HepG2 (cell line): Measurements from ENCODE around the gene TC2N. TPM values are rescaled to one million over a fixed set of nuclear protein-coding genes. Genes with fewer than 3 reads are reported as not detected.

Experiments used
- ATAC-seq: fragments of 200-7000 bp; cut with Tn5 transposase; 3 replicates; pipeline ENCODE4 v1.9.1; 2020; ENCODE audit warnings: mild to moderate bottlenecking, moderate library complexity
- BruUV-seq: library from RNA; stranded (reverse); fragments of 400-500 nt; replicated peaks from 2 replicates; lab custom pipeline; 2021; lab: Mats Ljungman, UMichigan
- CTCF ChIA-PET: fragments of 300-600 bp; formaldehyde crosslinking; extraction: SDS; loops from one replicate; lab custom pipeline; 2021; ENCODE audit warnings: low total read pairs, inconsistent platforms, low intra/inter-chr PET ratio; lab: Yijun Ruan, JAX
- POLR2A ChIA-PET: fragments of 350-600 bp; sonication (Branson Sonifier 250); formaldehyde crosslinking; loops from one replicate; lab custom pipeline; 2020; ENCODE audit warnings: antibody characterized with exemption, inconsistent platforms; lab: Yijun Ruan, JAX
- DNase-seq: peaks from one replicate; pipeline ENCODE4 v3.0.0-alpha.2; 2015; ENCODE audit warnings: low spot score
- FAIRE-seq: peaks from 3 replicates; lab custom pipeline; 2011; peaks lifted over from hg19 to GRCh38; lab: Jason Lieb, UNC
- H2AFZ ChIP-seq: one replicate; pipeline ENCODE4 v1.6.1; 2011; ENCODE audit warnings: low read length, inconsistent platforms
- H3K27ac ChIP-seq: fragments of 300-600 bp; 3 replicates; pipeline ENCODE4 v1.8.0; 2011; ENCODE audit warnings: mixed run types, mild to moderate bottlenecking, mixed read lengths, low read length, inconsistent platforms; ENCODE audit not compliant: insufficient read depth; ENCODE audit errors: extremely low read length
- H3K27me3 ChIP-seq, 2 experiments: fragments of 200-600 bp in 1 of 2; 2 replicates in 1 of 2; 3 replicates in 1 of 2; pipeline versions ENCODE4 v1.6.0 to v1.8.0; 2011; ENCODE audit warnings: low read length in 2 of 2, mild to moderate bottlenecking in 2 of 2, moderate library complexity in 2 of 2, inconsistent platforms in 1 of 2; ENCODE audit not compliant: insufficient read depth in 2 of 2, control insufficient read depth in 1 of 2
- H3K36me3 ChIP-seq, 2 experiments: fragments of 200-600 bp in 1 of 2; replicated peaks in 1 of 2; 2 replicates in 1 of 2; 3 replicates in 1 of 2; pipeline versions ENCODE4 v1.5.1 to v1.8.0; 2011; ENCODE audit warnings: low read length in 2 of 2, inconsistent platforms in 1 of 2; ENCODE audit not compliant: insufficient read depth in 2 of 2, control insufficient read depth in 1 of 2
- H3K4me1 ChIP-seq: 2 replicates; pipeline ENCODE4 v1.5.1; 2012; ENCODE audit warnings: low read length, inconsistent platforms; ENCODE audit not compliant: insufficient read depth
- H3K4me2 ChIP-seq: 2 replicates; pipeline ENCODE4 v1.6.0; 2011; ENCODE audit warnings: low read depth, low read length, inconsistent platforms
- H3K4me3 ChIP-seq, 3 experiments: fragments of 200-600 bp in 1 of 3; sonication (generic), shearing (Covaris generic) in 1 of 3; replicated peaks in 1 of 3; 2 replicates each; pipeline ENCODE4 v1.5.1; 2011 to 2016; ENCODE audit warnings: low read length in 3 of 3, inconsistent platforms in 2 of 3, low read depth in 2 of 3, mild to moderate bottlenecking in 2 of 3, control low read depth in 1 of 3, mixed read lengths in 1 of 3; ENCODE audit not compliant: insufficient read depth in 1 of 3
- H3K79me2 ChIP-seq: one replicate; pipeline ENCODE4 v1.6.1; 2011; ENCODE audit warnings: low read length, inconsistent platforms; ENCODE audit not compliant: insufficient read depth
- H3K9ac ChIP-seq: 2 replicates; pipeline ENCODE4 v1.6.0; 2011; ENCODE audit warnings: mild to moderate bottlenecking, low read depth, low read length, inconsistent platforms; ENCODE audit not compliant: insufficient read depth
- H3K9me3 ChIP-seq: 2 replicates; pipeline ENCODE4 v1.5.1; 2012; ENCODE audit warnings: mild to moderate bottlenecking, low read length
- H4K20me1 ChIP-seq: 2 replicates; pipeline ENCODE4 v1.6.0; 2011; ENCODE audit warnings: inconsistent platforms, mild to moderate bottlenecking, low read length, moderate library complexity; ENCODE audit not compliant: insufficient read depth
- ATAD3A ChIP-seq: sonication (generic); formaldehyde crosslinking; IDR thresholded peaks from 2 replicates; pipeline ENCODE4 v1.4.0; 2020; ENCODE audit warnings: missing genetic modification reagents
- FOSL2 ChIP-seq: sonication (generic); formaldehyde crosslinking; IDR thresholded peaks from 2 replicates; pipeline ENCODE4 v1.4.0; 2020; ENCODE audit warnings: missing genetic modification reagents
- MAF1 ChIP-seq: sonication (generic); formaldehyde crosslinking; IDR thresholded peaks from 2 replicates; pipeline ENCODE4 v1.5.0; 2020; ENCODE audit warnings: missing genetic modification reagents, borderline replicate concordance
- TP53 ChIP-seq: sonication (generic); formaldehyde crosslinking; conservative IDR thresholded peaks from 2 replicates; pipeline ENCODE4 v1.4.0; 2020; ENCODE audit warnings: missing genetic modification reagents
- ZFP36 ChIP-seq: fragments of 150-350 bp; IDR thresholded peaks from 2 replicates; pipeline ENCODE4 v1.6.1; 2018; ENCODE audit warnings: borderline replicate concordance, low read length, low read depth; ENCODE audit not compliant: partially characterized antibody
- ZNF382 ChIP-seq: sonication (generic); formaldehyde crosslinking; IDR thresholded peaks from 2 replicates; pipeline ENCODE4 v1.5.0; 2020; ENCODE audit warnings: missing genetic modification reagents, mild to moderate bottlenecking, borderline replicate concordance
- ZNF558 ChIP-seq: sonication (generic); formaldehyde crosslinking; IDR thresholded peaks from 2 replicates; pipeline ENCODE4 v1.9.0; 2022; ENCODE audit warnings: mild to moderate bottlenecking, missing genetic modification reagents, borderline replicate concordance
- ZNF615 ChIP-seq: sonication (generic); formaldehyde crosslinking; IDR thresholded peaks from 2 replicates; pipeline ENCODE4 v1.5.0; 2020; ENCODE audit warnings: mild to moderate bottlenecking, missing genetic modification reagents, borderline replicate concordance
- WGBS: methylation state at CpG from one replicate; pipeline ENCODE4 v1.1.6; 2017; ENCODE audit warnings: low lambda C conversion rate; 5-methylcytosine and 5-hydroxymethylcytosine counted together
- in situ Hi-C: cut with HindIII; loops from 2 replicates; pipeline ENCODE4 v1.10.0; 2017; ENCODE audit warnings: low pct_unique_long_range_greater_than_20kb; ENCODE audit not compliant: extremely low pct_ligation_motif_present
- intact Hi-C: fragments of 100-400 bp; cut with micrococcal nuclease; formaldehyde crosslinking; loops from one replicate; pipeline ENCODE4 v1.10.0; 2022; ENCODE audit not compliant: unreplicated experiment
- polyA plus RNA-seq, 8 experiments: library from polyadenylated mRNA; depleted of rRNA in 3 of 8; stranded (reverse) in 7 of 8; unstranded in 1 of 8; fragments of >200 nt; fragmentation: Illumina TruSeq in 4 of 8; extraction: Trizol in 4 of 8; gene quantifications; 2 replicates each; pipeline versions ENCODE4 v1.2.1 to v1.2.3, GENCODE V29; 2011 to 2016; ENCODE audit warnings: low read depth in 4 of 8, missing spikeins in 1 of 8, mixed read lengths in 1 of 8; ENCODE audit not compliant: insufficient read depth in 1 of 8
- total RNA-seq, 5 experiments: library from RNA; depleted of rRNA; stranded (reverse); fragments of >200 nt; fragmentation: Illumina TruSeq; extraction: Trizol; gene quantifications; 2 replicates each; pipeline ENCODE4 v1.2.3, GENCODE V29; 2016; ENCODE audit warnings: low read depth in 1 of 5
- TF ChIP-seq, protein P1 (sequence below): sonication (generic); formaldehyde crosslinking; IDR thresholded peaks from 2 replicates; pipeline ENCODE4 v1.5.0; 2020; ENCODE audit warnings: mild to moderate bottlenecking, missing genetic modification reagents
- TF ChIP-seq, protein P2 (sequence below): IDR thresholded peaks from 2 replicates; pipeline ENCODE4 v1.6.1; 2016
- TF ChIP-seq, protein P3 (sequence below): sonication (generic); formaldehyde crosslinking; IDR thresholded peaks from 2 replicates; pipeline ENCODE4 v1.4.0; 2020; ENCODE audit warnings: missing genetic modification reagents, borderline replicate concordance
- TF ChIP-seq, protein P4 (sequence below): sonication (generic); formaldehyde crosslinking; IDR thresholded peaks from 2 replicates; pipeline ENCODE4 v1.5.0; 2020; ENCODE audit warnings: mild to moderate bottlenecking, low read depth, missing genetic modification reagents, borderline replicate concordance

TC2N gene
- total and polyA plus RNA-seq, 2 of the 13 experiments (the other 11 are each of a cell fraction or from before 2014, with no cell fraction given) = 0.03 TPM; not detected in 1

- Histone ChIP-seq H3K79me2 (no peaks in the 10 kb centered on the region), H4K20me1 (no peaks in the 10 kb centered on the region), H3K36me3 (no peaks in the 10 kb centered on the region)
- intact Hi-C loops = no loop called here
- CTCF ChIA-PET = no interaction called here
- TF ChIP-seq, protein P1, sequence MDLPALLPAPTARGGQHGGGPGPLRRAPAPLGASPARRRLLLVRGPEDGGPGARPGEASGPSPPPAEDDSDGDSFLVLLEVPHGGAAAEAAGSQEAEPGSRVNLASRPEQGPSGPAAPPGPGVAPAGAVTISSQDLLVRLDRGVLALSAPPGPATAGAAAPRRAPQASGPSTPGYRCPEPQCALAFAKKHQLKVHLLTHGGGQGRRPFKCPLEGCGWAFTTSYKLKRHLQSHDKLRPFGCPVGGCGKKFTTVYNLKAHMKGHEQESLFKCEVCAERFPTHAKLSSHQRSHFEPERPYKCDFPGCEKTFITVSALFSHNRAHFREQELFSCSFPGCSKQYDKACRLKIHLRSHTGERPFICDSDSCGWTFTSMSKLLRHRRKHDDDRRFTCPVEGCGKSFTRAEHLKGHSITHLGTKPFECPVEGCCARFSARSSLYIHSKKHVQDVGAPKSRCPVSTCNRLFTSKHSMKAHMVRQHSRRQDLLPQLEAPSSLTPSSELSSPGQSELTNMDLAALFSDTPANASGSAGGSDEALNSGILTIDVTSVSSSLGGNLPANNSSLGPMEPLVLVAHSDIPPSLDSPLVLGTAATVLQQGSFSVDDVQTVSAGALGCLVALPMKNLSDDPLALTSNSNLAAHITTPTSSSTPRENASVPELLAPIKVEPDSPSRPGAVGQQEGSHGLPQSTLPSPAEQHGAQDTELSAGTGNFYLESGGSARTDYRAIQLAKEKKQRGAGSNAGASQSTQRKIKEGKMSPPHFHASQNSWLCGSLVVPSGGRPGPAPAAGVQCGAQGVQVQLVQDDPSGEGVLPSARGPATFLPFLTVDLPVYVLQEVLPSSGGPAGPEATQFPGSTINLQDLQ (CRISPR knock-in tag) = no peak
- TF ChIP-seq FOSL2 (CRISPR knock-in tag) = no peak
- no peak for TF ChIP-seq MAF1 (CRISPR knock-in tag)
- no peak for TF ChIP-seq TP53
- no peak for TF ChIP-seq ATAD3A (CRISPR knock-in tag)
- TF ChIP-seq, protein P2, sequence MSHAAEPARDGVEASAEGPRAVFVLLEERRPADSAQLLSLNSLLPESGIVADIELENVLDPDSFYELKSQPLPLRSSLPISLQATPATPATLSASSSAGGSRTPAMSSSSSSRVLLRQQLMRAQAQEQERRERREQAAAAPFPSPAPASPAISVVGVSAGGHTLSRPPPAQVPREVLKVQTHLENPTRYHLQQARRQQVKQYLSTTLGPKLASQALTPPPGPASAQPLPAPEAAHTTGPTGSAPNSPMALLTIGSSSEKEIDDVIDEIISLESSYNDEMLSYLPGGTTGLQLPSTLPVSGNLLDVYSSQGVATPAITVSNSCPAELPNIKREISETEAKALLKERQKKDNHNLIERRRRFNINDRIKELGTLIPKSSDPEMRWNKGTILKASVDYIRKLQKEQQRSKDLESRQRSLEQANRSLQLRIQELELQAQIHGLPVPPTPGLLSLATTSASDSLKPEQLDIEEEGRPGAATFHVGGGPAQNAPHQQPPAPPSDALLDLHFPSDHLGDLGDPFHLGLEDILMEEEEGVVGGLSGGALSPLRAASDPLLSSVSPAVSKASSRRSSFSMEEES (CRISPR knock-in tag) = no peak
- TF ChIP-seq ZFP36 = no peak
- TF ChIP-seq, protein P3, sequence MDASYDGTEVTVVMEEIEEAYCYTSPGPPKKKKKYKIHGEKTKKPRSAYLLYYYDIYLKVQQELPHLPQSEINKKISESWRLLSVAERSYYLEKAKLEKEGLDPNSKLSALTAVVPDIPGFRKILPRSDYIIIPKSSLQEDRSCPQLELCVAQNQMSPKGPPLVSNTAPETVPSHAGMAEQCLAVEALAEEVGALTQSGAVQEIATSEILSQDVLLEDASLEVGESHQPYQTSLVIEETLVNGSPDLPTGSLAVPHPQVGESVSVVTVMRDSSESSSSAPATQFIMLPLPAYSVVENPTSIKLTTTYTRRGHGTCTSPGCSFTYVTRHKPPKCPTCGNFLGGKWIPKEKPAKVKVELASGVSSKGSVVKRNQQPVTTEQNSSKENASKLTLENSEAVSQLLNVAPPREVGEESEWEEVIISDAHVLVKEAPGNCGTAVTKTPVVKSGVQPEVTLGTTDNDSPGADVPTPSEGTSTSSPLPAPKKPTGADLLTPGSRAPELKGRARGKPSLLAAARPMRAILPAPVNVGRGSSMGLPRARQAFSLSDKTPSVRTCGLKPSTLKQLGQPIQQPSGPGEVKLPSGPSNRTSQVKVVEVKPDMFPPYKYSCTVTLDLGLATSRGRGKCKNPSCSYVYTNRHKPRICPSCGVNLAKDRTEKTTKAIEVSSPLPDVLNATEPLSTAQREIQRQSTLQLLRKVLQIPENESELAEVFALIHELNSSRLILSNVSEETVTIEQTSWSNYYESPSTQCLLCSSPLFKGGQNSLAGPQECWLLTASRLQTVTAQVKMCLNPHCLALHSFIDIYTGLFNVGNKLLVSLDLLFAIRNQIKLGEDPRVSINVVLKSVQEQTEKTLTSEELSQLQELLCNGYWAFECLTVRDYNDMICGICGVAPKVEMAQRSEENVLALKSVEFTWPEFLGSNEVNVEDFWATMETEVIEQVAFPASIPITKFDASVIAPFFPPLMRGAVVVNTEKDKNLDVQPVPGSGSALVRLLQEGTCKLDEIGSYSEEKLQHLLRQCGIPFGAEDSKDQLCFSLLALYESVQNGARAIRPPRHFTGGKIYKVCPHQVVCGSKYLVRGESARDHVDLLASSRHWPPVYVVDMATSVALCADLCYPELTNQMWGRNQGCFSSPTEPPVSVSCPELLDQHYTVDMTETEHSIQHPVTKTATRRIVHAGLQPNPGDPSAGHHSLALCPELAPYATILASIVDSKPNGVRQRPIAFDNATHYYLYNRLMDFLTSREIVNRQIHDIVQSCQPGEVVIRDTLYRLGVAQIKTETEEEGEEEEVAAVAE (CRISPR knock-in tag) = no peak
- TF ChIP-seq, protein P4, sequence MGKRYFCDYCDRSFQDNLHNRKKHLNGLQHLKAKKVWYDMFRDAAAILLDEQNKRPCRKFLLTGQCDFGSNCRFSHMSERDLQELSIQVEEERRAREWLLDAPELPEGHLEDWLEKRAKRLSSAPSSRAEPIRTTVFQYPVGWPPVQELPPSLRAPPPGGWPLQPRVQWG = no peak
- no peak for TF ChIP-seq ZNF558 (CRISPR knock-in tag)
- TF ChIP-seq ZNF382 (CRISPR knock-in tag) = no peak
- TF ChIP-seq ZNF615 (CRISPR knock-in tag) = no peak
- TF ChIP-seq, all 625 proteins: peak for 0
- no peak overlapping the region for H3K4me2 ChIP-seq
- 4% methylated on average over 1 of the region's 1 CpG for WGBS
- POLR2A ChIA-PET = no interaction called here
- H3K27me3 ChIP-seq = no peaks in the 10 kb centered on the region
- 0 out of 2 replicates have a peak, but pooled peaks cover 5% of the 10 kb centered on the region for H3K9me3 ChIP-seq
- in situ Hi-C loops = no loop called here
- H3K4me1 ChIP-seq = no peaks in the 10 kb centered on the region
- FAIRE-seq (no peak), DNase-seq (no peak), ATAC-seq (no peak)
- no peak overlapping the region for H3K27ac ChIP-seq
- no TSS peak for BruUV-seq
- no peak overlapping the region for H3K9ac ChIP-seq
- H3K4me3 ChIP-seq = no peak overlapping the region
- no peak overlapping the region for H2AFZ ChIP-seq
Measured at GRCh38 chr14:91814317-91814716, 53.0 kb downstream of the TC2N start.
